Measurements from ENCODE around the gene USP15.

USP15 gene

DNA sequence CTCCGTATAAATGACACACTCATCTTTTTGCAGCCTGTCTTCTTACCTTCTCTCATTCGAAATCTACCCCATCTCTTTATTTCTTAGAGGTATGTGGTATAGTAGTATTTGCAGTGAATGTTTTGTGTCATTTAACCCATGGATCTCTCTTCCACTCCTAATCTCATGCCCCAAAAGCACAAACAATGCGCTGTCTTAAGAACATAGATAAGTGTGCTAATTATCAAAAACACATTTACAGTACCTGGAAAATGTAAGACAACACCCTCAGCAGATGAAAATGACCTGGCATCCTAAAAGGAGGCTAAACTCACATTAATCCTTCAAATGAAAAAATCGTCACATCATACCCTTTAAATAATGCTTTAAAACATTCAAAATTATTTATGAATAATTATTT lies 10.7 kb downstream of the USP15 start:
- no peaks in the 10 kb centered on the region for H3K9me3 ChIP-seq (ENCODE audit: control insufficient read depth, insufficient read depth, low read length)
- no peak overlapping the region for H3K4me3 ChIP-seq (ENCODE audit: low read length)
- peaks cover 3% of the 10 kb centered on the region for H3K36me3 ChIP-seq (ENCODE audit: control insufficient read depth, low read length)
- peaks cover 24% of the 10 kb centered on the region for H4K20me1 ChIP-seq (ENCODE audit: control insufficient read depth, insufficient read depth, low read depth, low read length)
- peaks cover 2% of the 10 kb centered on the region; the same call in 1 of the 2 replicates for H3F3A ChIP-seq (ENCODE audit: control insufficient read depth, insufficient read depth)
- H3K4me1 ChIP-seq (ENCODE audit: control insufficient read depth, low read length): peaks cover 14% of the 10 kb centered on the region
- H3K79me2 ChIP-seq (ENCODE audit: control insufficient read depth, low read length): peaks cover 100% of the 10 kb centered on the region
- no peaks in the 10 kb centered on the region for H3K27me3 ChIP-seq (ENCODE audit: control insufficient read depth, low read length)
- no peaks in the 10 kb centered on the region for H3K9me2 ChIP-seq (replicated peaks; ENCODE audit: control insufficient read depth, low read length)
- no peak overlapping the region for H3K4me2 ChIP-seq (ENCODE audit: low read length)
- H3K27ac ChIP-seq (ENCODE audit: low read depth, low read length): no peak overlapping the region
- TF ChIP-seq, protein P1, sequence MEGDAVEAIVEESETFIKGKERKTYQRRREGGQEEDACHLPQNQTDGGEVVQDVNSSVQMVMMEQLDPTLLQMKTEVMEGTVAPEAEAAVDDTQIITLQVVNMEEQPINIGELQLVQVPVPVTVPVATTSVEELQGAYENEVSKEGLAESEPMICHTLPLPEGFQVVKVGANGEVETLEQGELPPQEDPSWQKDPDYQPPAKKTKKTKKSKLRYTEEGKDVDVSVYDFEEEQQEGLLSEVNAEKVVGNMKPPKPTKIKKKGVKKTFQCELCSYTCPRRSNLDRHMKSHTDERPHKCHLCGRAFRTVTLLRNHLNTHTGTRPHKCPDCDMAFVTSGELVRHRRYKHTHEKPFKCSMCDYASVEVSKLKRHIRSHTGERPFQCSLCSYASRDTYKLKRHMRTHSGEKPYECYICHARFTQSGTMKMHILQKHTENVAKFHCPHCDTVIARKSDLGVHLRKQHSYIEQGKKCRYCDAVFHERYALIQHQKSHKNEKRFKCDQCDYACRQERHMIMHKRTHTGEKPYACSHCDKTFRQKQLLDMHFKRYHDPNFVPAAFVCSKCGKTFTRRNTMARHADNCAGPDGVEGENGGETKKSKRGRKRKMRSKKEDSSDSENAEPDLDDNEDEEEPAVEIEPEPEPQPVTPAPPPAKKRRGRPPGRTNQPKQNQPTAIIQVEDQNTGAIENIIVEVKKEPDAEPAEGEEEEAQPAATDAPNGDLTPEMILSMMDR (IDR thresholded peaks at IDR 0.05; ENCODE audit: low read depth, low read length, poor library complexity, severe bottlenecking): no peak
- TF ChIP-seq EZH2phosphoT487 (IDR thresholded peaks at IDR 0.05; ENCODE audit: borderline replicate concordance, low read length): no peak

DNA sequence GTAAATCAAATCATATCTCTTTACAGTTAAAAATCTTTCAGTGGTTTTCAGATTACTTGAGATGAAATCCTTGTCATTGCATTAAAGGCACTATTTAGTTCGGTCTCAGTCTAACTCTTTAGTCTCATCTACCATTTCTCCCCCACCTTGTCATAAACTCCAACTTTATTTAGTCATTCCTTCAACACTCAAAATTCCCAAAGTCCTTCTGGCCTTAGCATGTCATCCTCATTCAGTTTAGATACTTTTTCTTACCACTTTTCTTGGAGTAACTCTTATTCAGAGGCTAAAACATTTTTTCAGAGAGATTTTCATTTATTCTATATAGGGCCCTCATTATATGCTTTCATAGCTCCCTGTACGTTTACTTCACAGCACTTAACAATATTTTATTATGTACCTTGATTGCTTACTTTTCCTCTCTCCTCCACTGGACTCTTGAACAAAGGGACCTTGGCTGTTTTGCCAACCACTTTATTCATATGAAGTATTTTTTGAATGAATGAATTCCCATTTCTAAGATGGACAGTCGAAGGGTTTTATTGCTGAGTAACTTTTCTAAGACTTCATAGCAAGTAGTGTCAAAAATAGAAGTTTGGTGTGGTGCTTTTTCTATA lies 12.8 kb downstream of the USP15 start:
- Histone ChIP-seq H3K4me2 (ENCODE audit: low read length) (no peak overlapping the region), H3K79me2 (ENCODE audit: control insufficient read depth, low read length) (peaks cover 100% of the 10 kb centered on the region), H3F3A (ENCODE audit: control insufficient read depth, insufficient read depth) (peaks cover 2% of the 10 kb centered on the region; the same call in 1 of the 2 replicates), H4K20me1 (ENCODE audit: control insufficient read depth, insufficient read depth, low read depth, low read length) (peaks cover 26% of the 10 kb centered on the region), H3K9me2 (replicated peaks; ENCODE audit: control insufficient read depth, low read length) (no peaks in the 10 kb centered on the region), H3K9me3 (ENCODE audit: control insufficient read depth, insufficient read depth, low read length) (no peaks in the 10 kb centered on the region), H3K4me1 (ENCODE audit: control insufficient read depth, low read length) (0 out of 2 replicates have a peak, but pooled peaks cover 3% of the 10 kb centered on the region), H3K27ac (ENCODE audit: low read depth, low read length) (no peak overlapping the region), H3K36me3 (ENCODE audit: control insufficient read depth, low read length) (peaks cover 10% of the 10 kb centered on the region), H3K27me3 (ENCODE audit: control insufficient read depth, low read length) (no peaks in the 10 kb centered on the region), H3K4me3 (ENCODE audit: low read length) (no peak overlapping the region)
- TF ChIP-seq EZH2phosphoT487 (IDR thresholded peaks at IDR 0.05; ENCODE audit: borderline replicate concordance, low read length): no peak
- TF ChIP-seq, protein P1 (IDR thresholded peaks at IDR 0.05; ENCODE audit: low read depth, low read length, poor library complexity, severe bottlenecking): no peak

DNA sequence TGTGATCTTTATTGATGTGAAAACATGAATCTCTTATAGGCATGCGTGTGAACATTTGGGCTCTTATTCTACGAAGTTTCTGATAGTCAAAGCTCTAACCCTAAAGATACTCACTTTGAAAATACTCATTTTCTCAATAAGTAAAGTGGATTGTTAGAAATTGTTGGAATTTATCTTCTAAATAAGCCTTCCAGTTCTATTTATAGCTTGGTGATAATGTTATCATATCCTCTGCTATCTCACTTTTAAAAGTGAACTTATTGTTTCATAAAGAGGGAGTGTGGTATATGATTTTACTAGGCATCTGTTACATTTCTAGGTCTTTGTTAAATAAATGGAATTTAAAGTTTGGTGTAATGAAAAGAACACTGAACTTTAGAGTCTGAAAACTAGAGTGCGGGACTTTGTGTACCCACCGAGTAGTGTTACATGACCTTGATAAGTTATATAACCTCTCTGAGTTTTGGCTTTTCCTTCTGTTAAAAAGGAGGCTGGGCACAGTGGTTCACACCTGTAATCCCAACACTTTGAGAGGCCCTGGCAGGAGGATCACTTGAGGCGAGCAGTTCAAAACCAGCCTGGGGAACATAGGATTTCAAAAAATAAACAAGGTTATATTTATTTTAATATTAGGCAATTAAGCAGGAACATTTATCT lies 13.6 kb downstream of the USP15 start:
- H4K20me1 ChIP-seq (ENCODE audit: control insufficient read depth, insufficient read depth, low read depth, low read length): peaks cover 25% of the 10 kb centered on the region
- no peaks in the 10 kb centered on the region for H3K9me2 ChIP-seq (replicated peaks; ENCODE audit: control insufficient read depth, low read length)
- TF ChIP-seq EZH2phosphoT487 (IDR thresholded peaks at IDR 0.05; ENCODE audit: borderline replicate concordance, low read length): no peak
- TF ChIP-seq, protein P1 (IDR thresholded peaks at IDR 0.05; ENCODE audit: low read depth, low read length, poor library complexity, severe bottlenecking): no peak
- H3K9me3 ChIP-seq (ENCODE audit: control insufficient read depth, insufficient read depth, low read length): no peaks in the 10 kb centered on the region
- H3K36me3 ChIP-seq (ENCODE audit: control insufficient read depth, low read length): peaks cover 14% of the 10 kb centered on the region
- H3K4me1 ChIP-seq (ENCODE audit: control insufficient read depth, low read length): no peaks in the 10 kb centered on the region
- H3F3A ChIP-seq (ENCODE audit: control insufficient read depth, insufficient read depth): peaks cover 2% of the 10 kb centered on the region; the same call in 1 of the 2 replicates
- H3K4me2 ChIP-seq (ENCODE audit: low read length): no peak overlapping the region
- no peak overlapping the region for H3K4me3 ChIP-seq (ENCODE audit: low read length)
- peaks cover 100% of the 10 kb centered on the region for H3K79me2 ChIP-seq (ENCODE audit: control insufficient read depth, low read length)
- no peak overlapping the region for H3K27ac ChIP-seq (ENCODE audit: low read depth, low read length)
- no peaks in the 10 kb centered on the region for H3K27me3 ChIP-seq (ENCODE audit: control insufficient read depth, low read length)
